Ammon's horn (tissue), 1 donor: ENCODE data around the gene OR4S1.
"Not testable (repeated sequence)": the region's sequence is repeated elsewhere in the genome, so short reads cannot be mapped to it uniquely, and the experiment has no call there.

Experiments
- DNase-seq: peaks from one replicate; pipeline ENCODE4 v3.0.0-alpha.2; 2016; ENCODE audit warnings: low spot score

The OR4S1 gene, protein sequence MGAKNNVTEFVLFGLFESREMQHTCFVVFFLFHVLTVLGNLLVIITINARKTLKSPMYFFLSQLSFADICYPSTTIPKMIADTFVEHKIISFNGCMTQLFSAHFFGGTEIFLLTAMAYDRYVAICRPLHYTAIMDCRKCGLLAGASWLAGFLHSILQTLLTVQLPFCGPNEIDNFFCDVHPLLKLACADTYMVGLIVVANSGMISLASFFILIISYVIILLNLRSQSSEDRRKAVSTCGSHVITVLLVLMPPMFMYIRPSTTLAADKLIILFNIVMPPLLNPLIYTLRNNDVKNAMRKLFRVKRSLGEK

DNA sequence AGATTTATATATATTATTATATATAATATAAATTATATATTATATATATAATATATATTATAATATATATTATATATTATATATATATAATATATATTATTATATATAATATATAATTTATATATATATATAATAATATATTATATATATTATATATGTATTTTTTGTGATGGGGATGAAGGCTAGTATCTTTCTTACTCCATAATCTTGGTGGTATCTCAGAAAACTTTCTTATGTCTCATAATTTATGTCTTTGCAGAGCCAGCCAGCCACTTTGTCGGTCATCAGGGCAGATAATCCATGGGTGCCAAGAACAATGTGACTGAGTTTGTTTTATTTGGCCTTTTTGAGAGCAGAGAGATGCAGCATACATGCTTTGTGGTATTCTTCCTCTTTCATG lies at the start of gene OR4S1:
Gene OR4S1, plus strand, starts transcription at position 301 of the 400 bp plus-strand sequence. Its CDS starts 0 bp downstream, at position 301.
- no peak for DNase-seq

DNA sequence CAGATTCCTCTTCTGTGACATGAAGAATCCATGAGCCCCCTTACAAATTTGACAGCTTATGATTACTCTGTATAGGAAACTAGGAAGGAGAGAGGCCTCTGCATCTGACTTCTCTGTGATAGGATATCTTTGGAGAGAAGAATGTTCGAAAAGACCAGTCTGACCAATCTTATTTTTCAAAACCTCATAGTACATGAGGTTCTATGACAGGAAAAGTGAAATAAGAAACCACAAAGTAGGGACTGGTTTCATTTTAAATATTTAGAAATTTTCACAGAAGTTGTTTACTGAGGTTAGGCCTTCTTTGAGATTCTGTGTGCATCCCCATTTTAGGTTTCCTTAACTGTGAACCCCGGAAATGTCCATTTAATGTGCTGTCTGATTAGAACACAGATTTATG lies 44.4 kb upstream of the OR4S1 start:
- no peak for DNase-seq

DNA sequence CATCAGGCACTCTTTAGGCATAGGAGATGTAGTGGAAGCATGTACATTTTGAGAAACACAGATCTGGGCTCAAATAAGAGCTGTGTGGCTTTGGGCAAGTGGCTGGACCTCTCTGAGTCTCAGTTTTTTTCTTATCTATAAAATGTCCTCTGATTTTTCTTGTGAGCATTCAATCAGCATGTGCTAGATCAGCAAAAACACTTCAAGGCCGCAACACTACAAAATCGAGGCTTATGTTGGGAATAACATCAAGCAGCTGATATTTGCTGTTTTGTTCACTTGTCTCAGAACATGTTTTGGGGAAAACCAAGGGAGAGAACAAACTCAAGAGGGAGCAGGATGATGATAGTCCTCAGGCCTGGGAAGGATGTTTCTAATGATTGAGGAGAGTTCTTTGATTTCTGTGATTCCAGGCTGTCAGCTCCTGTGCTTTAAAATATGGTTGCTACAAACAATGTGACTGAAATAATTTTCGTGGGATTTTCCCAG lies 42.6 kb upstream of the OR4S1 start, which contains the start of gene OR4X1:
Gene OR4X1, plus strand, starts transcription at position 439 of the 489 bp plus-strand sequence. Its CDS starts 0 bp downstream, at position 439.
- DNase-seq: no peak

DNA sequence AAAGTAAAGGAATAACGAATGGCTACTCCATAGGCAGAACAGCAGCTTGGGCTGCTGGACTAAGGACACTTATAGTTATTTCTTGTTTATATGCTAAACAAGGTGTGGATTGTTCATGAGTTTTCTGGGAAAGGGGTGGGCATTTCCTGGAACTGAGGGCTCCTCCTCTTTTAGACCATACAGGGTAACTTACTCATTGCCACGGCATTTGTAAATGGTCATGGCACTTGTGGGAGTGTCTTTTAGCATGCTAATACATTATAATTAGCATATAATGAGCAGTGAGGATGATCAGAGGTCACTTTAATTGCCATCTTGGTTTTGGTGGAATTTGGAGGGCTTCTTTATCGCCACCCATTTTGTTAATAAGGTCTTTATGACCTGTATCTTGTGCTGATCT lies 35.4 kb upstream of the OR4S1 start:
- DNase-seq: no peak

DNA sequence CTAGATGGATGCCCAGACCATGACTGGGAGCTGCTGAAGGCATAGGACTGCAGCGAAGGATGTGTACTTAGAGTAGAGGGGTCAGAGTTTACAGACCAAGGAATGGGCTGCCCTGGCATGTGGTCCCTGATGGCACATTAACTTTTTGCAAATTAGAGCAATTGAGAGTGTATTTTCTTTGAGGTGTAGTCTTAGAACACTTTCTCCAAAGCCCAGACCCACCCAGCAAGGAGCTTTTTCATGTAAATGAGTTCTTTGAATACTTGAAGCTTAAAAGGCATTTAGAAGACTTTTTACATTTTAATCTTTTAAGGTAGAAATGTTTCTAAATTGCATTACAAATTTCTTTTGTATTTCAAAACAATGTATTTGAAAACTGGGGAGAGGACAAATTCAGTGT lies 33.4 kb upstream of the OR4S1 start:
- DNase-seq: no peak

DNA sequence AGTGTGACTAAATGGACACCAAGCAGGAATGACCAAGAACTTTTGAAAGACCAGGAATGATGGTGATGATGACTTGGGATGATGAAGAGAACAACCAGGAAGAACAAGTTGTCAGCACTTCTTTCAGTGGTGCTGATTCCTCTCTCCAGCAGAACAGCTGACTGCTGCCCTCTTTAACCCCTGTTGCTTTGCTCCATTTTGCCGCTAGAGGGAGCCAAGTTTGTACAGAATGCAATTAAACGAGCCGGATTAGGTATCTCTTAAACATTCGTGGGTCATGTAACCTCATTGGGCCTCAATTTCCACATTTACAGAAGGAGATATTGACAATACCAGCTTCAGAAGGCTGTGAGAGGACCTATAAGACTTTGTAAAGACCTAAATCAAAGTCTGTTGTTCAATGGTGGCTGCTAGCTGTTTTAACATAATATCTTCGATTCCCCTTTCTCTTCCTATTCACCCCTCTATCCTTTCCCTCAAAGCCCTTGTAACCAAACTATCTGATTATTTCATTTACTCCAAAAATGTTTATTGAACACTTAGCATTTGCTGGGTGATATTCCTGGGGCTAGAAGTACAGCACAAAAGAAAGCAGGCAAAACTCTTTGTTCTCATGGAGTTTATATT lies 1.9 kb downstream of the OR4S1 start:
- peak; percentile 71 for DNase-seq

DNA sequence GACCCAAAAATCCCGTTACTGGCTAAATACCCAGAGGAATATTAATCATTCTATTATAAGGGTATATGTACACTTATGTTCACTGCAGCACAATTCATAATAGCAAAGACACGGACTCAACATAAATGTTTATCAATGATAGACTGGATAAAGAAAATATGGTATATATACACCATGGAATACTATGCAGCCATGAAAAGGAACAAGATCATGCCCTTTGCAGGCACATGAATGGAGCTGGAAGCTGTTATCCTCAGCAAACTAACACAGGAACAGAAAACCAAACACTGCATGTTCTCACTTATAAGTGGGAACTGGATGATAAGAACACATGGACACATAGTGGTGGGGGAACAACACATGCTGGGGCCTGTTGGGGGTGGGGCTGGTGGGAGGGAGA lies 7.6 kb downstream of the OR4S1 start:
- DNase-seq: not testable (repeated sequence)

DNA sequence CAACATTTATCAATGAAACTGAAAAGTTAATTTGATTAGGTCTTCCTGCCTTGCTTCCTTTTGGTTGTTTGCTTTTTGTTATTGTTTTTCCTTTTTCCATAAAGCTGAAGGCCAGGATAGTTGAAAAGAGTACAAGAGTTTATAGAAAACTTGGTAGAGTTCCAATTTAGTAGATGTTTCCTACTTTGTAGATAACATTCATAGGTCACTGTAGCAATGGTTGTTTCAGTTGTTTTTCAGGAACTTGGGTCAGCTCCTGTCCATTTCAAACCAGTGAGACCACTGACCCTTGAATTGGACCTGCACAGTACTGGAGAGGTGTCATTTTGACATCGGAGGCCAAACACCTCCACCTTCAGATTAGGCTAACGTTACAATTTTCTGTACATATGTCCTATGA lies 13.8 kb downstream of the OR4S1 start:
- not testable (repeated sequence) for DNase-seq

DNA sequence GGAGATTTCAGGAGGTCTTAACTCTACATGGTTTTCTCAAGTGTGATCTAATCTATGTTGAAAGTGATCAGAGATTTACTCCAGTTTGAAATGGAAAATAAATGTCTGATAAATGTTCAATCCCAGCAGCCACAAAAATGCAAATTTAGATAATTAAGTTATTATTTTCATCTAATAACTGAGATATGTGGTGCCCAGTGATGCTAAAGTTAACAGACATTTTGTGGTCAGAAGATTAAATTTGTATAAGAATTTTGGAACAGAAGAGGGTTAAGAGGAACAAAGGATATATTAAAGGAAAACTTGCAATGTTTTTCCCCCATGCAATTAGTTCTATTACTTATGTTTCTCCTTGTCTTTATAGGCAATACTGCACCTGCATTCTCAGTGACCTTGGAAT lies 18.6 kb downstream of the OR4S1 start, which contains the start of gene OR4C3:
Gene OR4C3, plus strand, starts transcription at position 301 of the 400 bp plus-strand sequence. CDS start 102 bp downstream, outside the sequence.
- DNase-seq: not testable (repeated sequence)

DNA sequence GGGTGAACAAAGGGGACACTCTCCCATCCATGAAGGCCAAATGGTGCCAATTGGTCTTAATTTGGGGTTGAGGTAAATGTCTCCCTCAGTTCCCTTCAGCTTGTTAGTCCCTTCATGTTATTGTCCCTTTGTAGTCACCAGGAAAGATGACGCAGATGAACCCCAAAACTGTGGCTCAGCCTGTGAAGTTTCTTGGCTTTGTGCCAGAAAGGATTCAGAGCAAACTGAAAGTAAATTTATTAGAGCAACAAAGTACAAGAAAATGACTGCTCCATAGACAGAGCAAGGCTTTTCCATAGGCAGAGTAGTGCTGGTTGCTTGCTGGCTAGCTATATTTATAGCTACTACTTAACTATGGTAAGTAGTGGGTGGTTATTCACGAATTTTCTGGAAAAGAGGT lies 35.4 kb downstream of the OR4S1 start:
- no peak for DNase-seq

DNA sequence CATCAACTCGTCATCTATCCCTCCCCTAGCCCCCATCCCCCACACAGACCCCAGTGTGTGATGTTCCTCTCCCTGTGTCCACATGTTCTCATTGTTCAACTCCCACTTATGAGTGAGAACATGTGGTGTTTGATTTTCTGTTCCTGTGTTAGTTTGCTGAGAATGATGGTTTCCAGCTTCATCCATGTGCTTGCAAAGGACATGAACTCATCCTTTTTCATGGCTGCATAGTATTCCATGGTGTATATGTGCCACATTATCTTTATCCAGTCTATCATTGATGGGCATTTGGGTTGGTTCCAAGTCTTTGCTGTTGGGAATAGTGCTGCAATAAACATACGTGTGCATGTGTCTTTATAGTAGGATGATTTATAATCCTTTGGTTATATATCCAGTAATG lies 36.5 kb downstream of the OR4S1 start:
- DNase-seq: not testable (repeated sequence)

DNA sequence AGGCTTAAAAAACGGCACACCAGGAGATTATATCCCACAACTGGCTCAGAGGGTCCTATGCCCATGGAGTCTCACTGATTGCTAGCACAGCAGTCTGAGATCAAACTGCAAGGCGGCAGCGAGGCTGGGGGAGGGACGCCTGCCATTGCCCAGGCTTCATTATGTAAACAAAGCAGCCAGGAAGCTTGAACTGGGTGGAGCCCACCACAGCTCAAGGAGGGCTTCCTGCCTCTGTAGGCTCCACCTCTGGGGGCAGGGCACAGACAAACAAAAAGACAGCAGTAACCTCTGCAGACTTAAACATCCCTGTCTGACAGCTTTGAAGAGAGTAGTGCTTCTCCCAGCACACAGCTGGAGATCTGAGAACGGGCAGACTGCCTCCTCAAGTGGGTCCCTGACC lies 40.3 kb downstream of the OR4S1 start:
- DNase-seq: not testable (repeated sequence)

DNA sequence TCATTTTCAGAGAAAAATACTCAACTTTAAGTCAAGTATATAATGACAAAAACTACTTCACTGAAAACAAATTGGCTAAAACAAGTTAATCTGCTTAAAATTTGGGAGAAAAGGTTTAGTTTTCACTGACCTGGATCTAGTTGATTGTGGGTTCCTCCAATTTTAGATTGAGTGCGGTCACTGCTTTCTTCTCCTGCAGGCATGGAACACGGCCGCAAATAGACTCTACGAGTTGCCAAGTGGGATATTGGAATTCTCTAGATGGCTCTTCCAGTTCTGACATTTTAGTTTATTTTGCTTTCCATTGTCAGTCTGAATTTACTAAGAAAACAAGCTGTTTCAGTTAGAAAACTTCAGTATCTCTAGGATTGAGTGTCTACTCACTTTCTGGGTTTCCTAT lies 48.0 kb downstream of the OR4S1 start:
- DNase-seq: no peak

DNA sequence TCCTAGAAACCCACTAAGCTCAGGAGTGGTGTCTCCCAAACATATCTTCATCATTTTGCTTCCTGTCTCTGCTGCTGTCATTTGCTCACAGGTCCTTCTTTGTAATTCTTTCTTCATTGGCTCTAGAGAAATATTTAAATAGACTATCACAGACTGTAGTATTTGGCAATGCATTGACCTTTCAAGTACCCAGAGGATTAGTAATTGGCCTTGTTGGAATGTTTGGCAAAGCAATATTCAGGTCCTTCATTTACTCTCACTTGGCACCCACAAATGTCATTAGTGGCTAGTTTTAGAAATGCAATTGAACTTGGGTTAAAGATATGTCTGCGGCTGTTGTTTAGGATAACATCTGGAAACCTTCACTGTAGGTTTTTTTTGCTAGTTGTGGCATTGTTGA lies 48.7 kb downstream of the OR4S1 start:
- no peak for DNase-seq
